ENCODE results near the gene RAVER1.

DNA sequence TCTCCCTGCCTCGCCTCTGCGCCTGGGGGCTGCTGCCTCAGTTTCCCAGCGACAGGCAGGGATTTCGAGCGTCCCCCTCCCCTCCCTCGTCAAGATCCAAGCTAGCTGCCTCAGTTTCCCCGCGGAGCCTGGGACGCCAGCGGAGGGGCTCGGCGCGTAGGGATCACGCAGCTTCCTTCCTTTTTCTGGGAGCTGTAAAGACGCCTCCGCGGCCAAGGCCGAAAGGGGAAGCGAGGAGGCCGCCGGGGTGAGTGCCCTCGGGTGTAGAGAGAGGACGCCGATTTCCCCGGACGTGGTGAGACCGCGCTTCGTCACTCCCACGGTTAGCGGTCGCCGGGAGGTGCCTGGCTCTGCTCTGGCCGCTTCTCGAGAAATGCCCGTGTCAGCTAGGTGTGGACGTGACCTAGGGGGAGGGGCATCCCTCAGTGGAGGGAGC lies 63.1 kb downstream of the RAVER1 start:
- TF ChIP-seq, protein P1, sequence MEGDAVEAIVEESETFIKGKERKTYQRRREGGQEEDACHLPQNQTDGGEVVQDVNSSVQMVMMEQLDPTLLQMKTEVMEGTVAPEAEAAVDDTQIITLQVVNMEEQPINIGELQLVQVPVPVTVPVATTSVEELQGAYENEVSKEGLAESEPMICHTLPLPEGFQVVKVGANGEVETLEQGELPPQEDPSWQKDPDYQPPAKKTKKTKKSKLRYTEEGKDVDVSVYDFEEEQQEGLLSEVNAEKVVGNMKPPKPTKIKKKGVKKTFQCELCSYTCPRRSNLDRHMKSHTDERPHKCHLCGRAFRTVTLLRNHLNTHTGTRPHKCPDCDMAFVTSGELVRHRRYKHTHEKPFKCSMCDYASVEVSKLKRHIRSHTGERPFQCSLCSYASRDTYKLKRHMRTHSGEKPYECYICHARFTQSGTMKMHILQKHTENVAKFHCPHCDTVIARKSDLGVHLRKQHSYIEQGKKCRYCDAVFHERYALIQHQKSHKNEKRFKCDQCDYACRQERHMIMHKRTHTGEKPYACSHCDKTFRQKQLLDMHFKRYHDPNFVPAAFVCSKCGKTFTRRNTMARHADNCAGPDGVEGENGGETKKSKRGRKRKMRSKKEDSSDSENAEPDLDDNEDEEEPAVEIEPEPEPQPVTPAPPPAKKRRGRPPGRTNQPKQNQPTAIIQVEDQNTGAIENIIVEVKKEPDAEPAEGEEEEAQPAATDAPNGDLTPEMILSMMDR (IDR thresholded peaks at IDR 0.05): no peak
- TF ChIP-seq POLR2A (IDR thresholded peaks at IDR 0.05) (peak in 1 of 2 donors; percentile 25), POLR2AphosphoS5 (IDR thresholded peaks at IDR 0.05) (no peak), EP300 (IDR thresholded peaks at IDR 0.05) (no peak)

Measured in gastroesophageal sphincter (tissue), 3 donors.